Measurements from ENCODE around the gene COX18. TPM values are rescaled to one million over a fixed set of nuclear protein-coding genes. Genes with fewer than 3 reads are reported as not detected.

COX18 gene
- total RNA-seq, 1 donor from 2014 or later: 16.8 TPM

DNA sequence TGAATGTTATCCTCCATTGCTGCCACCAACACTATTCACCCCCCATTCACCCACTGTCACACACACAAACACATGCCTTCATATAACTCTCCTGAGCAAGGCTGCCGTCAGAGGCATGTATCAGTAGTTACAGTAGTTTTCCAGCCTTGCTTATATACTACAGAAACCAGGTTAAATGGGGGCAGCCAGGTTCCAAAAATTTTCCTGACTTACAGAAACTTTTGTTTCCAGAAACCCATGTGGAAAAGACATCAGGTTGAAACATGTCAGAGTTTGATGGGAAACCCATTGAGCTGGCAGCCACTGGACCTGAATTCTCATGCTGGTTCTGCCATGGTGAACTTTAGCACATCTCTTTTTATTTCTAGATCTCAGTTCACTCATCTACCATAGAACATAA lies 64.0 kb downstream of the COX18 start:
- peaks cover 14% of the 10 kb centered on the region for H3K27me3 Mint-ChIP-seq
- no peaks in the 10 kb centered on the region for H3K9me3 Mint-ChIP-seq
- no peak overlapping the region for H3K27ac Mint-ChIP-seq
- TF ChIP-seq, protein P1, sequence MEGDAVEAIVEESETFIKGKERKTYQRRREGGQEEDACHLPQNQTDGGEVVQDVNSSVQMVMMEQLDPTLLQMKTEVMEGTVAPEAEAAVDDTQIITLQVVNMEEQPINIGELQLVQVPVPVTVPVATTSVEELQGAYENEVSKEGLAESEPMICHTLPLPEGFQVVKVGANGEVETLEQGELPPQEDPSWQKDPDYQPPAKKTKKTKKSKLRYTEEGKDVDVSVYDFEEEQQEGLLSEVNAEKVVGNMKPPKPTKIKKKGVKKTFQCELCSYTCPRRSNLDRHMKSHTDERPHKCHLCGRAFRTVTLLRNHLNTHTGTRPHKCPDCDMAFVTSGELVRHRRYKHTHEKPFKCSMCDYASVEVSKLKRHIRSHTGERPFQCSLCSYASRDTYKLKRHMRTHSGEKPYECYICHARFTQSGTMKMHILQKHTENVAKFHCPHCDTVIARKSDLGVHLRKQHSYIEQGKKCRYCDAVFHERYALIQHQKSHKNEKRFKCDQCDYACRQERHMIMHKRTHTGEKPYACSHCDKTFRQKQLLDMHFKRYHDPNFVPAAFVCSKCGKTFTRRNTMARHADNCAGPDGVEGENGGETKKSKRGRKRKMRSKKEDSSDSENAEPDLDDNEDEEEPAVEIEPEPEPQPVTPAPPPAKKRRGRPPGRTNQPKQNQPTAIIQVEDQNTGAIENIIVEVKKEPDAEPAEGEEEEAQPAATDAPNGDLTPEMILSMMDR (conservative IDR thresholded peaks at IDR 0.05): no peak
- H3K4me3 Mint-ChIP-seq: no peak overlapping the region
- H3K4me1 Mint-ChIP-seq (ENCODE audit: unreplicated experiment): no peaks in the 10 kb centered on the region
- no peak for DNase-seq (ENCODE audit: extremely low spot score, unreplicated experiment)
- H3K36me3 Mint-ChIP-seq: no peaks in the 10 kb centered on the region

Other genes with a start within 250 kb of the COX18 start
- gene ANKRD17, start 189.1 kb upstream of the COX18 start, total RNA-seq (ENCODE audit: low replicate concordance): 76.5 and 77.7 TPM in 2 replicates